DMS114 treated with DMSO at 0.1 percent for 48 hours (cell line): Measurements from ENCODE around the gene POLD3.
"Not testable (repeated sequence)": the region's sequence is repeated elsewhere in the genome, so short reads cannot be mapped to it uniquely, and the experiment has no call there.

Experiments
- DNase-seq: peaks from one replicate; lab custom pipeline; 2025; ENCODE audit not compliant: unreplicated experiment; lab: John Stamatoyannopoulos, UW

POLD3 gene

DNA sequence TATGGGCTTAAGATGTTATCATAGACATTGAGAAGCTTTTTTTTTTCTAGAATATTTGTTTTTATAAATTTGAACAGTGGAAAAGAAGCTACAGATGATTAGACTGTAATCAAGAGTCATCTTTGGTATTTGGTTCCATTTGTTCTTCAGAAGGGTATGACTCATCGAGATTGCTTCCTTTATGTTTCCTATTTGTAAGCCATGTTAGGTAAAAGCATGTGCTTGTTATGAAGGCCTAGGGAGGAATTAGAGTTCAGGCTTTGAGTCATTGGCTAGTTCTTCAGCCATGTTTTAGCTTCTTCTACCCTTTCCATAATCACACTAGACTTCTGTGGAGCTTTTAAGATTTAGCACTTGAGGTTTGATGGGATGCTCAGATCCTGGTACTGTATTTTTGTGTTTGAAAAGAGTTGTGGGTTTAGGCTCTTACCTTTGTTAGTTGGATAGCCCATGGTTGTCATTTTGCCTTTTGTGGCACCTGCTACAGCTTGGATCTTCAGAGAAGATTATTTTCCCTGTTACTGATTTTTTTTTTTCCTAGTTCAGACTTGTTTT, 44.3 kb downstream of the POLD3 start:
- DNase-seq: no peak

DNA sequence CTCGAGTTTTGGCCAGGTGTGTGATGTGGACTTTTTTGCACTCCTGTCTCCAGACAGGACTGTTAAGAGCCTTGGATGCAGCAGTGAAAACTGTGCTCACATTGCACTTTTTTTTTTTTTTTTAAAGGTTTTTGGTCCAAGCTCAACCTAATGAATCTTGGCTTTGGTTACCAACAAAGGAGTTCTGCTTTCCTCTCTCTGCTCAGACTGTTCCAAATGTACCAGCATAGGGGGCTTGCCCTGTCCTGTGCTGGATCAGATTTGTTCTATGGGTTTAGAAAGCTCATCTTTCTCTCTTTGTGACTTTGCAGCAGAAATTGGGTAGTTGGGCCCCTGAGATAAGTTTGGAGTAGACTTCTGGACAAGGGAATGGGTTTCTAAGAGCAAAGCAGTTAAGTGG, 45.3 kb downstream of the POLD3 start:
- no peak for DNase-seq

GRCh38 chr11:74638869-74639268, 46.5 kb downstream of the POLD3 start:
- no peak for DNase-seq

- DNase-seq: no peak
These were observed 47.2 kb downstream of the POLD3 start for GRCh38 chr11:74639533-74639932.

DNA sequence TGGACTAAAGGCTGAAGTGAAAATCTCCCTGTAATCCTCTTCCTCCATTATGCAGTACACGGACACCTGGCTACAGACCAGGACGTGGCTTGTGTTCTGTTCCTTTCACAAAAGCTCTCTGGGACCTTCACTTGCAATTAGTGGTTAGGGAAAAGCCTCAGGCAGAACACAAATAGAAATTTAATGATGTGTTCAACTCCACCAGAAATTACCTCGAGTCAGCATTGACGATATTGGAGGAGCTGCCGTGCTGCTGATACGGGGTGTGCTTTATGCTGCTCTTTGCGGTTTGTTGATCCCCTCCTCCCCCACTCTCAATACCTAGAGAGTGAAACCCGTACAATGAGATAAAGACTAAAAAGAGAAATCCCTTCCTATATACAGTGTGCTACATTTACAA, 48.9 kb downstream of the POLD3 start:
- DNase-seq: no peak

DNA sequence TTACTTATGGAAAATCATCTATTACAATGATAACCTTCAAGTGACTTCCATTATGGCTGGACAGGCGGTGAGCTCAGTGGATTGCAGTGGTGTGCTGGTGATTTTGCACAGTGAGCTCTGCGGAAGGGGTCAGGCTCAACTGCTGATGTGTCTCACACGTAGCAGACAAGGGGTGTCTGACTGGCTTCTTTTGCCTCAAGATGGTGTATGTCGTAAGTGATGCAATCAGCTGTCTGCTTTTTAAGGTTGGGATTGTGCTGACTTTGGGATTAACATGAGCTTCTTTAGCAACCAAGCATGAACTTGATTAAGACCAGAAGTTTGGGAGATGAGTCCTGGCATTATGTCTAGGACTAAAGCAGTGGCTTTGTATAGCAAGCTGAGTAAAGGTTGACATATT, 49.5 kb downstream of the POLD3 start:
- no peak for DNase-seq

GRCh38 chr11:74642912-74643311, 50.5 kb downstream of the POLD3 start:
- no peak for DNase-seq

- DNase-seq: no peak
These were observed 51.7 kb downstream of the POLD3 start for GRCh38 chr11:74644081-74644480.

DNA sequence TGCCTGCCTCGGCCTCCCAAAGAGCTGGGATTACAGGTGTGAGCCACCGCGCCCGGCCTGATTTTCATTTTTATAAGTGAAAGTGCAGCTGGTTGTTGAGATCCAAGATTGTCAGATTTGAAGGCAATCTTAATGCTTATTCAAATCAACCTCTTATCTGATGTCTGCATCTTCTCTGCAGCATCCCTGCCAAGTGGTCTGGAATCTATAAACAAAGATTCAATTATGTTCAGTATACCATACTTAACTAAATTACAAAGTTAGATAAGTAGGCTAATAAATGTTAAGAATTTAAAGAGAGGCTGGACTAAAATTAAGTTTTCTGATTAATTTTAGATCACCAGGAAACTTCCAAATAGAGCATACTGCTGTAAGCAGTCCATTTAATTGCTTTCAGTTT, 53.8 kb downstream of the POLD3 start:
- no peak for DNase-seq

DNA sequence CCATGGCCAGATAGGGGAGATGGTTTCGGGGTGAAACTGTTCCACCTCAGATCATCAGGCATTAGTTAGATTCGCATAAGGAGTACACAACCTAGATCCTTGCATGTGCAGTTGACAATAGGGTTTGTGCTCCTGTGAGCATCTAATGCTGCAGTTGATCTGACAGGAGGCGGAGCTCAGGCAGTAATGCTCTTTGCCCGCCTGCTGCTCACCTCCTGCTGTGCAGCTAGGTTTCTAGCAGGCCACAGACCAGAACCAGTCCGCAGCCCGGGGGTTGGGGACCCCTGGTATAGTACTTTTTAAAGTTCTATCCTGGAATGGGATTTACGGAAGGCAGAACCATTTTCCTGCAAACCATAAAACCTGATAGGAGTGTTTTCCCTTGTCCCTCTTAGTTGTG, 54.6 kb downstream of the POLD3 start:
- DNase-seq: no peak

GRCh38 chr11:74647404-74647803, 55.0 kb downstream of the POLD3 start:
- DNase-seq: no peak

DNA sequence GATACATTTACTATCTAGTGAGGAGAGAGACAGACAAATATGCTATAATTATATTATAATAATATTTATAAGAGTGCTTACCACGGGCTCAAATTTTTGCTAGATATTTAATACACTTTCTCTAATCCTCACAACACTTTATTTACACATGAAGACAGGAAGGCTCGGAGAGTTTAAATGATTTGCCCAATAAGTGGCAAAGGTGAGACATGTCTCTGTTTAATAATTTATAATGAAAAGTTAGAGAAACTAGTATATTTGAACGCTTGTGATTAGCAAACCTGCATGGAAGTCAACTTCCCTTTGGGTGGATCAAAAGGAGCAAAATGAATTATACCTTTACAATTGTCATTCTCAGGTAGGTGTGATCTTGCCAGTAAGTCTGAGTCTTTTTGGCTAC, 55.4 kb downstream of the POLD3 start:
- no peak for DNase-seq

DNA sequence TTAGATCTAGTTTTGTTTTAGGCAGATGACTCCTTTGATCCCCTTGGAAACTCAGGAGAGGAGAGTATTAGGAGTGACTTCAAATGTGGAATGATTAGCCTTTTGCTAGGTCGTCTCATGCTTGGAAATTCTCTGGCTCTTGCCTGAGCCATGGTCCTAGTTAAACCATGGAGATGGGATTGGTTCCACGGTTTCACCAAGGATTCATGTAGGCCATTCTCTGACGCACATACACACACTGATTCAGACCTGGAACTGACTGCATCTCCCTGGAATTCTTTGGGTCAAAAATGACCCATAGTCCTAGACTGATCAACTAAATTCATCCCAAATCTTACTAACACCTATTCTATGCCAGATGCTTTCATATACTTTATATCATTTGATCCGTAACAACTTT, 56.5 kb downstream of the POLD3 start:
- no peak for DNase-seq

GRCh38 chr11:74650498-74650897, 58.1 kb downstream of the POLD3 start:
- no peak for DNase-seq

DNA sequence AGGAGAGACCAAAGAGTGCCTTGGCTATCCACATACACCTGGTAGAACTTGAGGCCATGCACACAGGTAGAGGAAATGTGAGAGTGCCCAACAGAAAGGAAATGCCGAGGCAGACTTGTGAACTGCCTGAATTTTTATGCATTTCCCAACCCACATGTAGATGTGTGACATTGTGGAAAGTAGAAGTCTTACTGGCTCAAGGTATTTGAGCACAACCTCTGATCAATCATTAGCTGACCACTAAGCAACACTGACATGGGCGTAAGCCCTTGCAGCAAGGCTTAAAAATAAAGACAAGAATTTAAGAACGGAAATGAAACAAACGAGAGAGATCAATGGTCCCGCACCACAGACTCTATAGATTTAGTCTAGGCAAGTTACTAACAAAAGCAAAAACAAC, 62.6 kb downstream of the POLD3 start:
- no peak for DNase-seq

- not testable (repeated sequence) for DNase-seq
These were observed 66.7 kb downstream of the POLD3 start for GRCh38 chr11:74659124-74659523.

- no peak for DNase-seq
These were observed 70.2 kb downstream of the POLD3 start for GRCh38 chr11:74662487-74663103.

- no peak for DNase-seq
These were observed 70.9 kb downstream of the POLD3 start for GRCh38 chr11:74663315-74663714.

DNA sequence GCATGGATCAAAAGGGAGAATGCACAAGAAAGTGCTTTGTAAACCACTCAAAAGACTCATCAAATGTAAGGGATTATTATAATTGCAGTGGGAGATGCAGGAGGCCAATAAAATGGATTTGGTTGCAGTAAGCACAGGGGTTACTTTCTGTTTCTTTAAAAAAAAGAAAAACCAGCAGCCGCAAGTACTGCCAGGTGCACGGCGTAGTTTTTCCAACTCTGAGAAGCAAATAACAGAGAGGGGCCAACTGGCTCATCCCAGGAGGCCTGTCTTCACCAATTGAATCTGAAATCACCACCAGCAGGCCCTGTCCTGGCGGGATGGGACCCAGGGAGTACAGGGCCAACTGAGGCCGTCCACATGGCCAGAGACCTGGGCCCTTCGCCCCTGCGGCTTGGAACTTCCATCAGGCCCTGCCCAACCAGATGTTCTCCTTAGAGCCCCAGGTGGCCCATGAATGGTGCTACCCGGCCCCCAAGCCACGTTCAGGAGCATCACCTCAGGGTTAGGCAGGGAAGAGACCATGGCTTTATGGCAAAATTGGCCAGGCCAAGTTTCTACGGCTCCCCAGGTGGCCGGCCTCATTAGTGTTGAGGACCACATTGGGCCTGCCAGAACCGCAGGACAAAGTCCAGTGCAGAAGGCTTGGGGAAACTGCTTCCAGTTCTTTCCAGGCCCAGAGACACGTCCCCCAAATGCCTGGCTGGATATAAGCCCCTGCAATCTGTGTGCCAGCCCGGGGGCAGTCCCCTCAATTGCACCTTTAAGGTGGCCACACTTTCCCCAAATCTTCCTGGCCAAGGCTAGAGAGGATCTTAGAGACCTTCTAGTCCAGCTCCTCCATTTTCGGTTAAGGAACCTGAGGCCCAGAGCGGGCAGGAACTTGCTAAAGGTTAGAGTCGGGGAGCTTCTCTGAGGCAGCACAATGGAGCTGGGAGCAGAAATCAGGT, 77.1 kb downstream of the POLD3 start:
- DNase-seq: no peak

GRCh38 chr11:74670171-74670570, 77.8 kb downstream of the POLD3 start:
- no peak for DNase-seq

- no peak for DNase-seq
These were observed 79.3 kb downstream of the POLD3 start for GRCh38 chr11:74671520-74672196.
